Upper lobe of left lung (tissue), 4 donors: ENCODE data around the gene BNIP5.

Experiments used
- POLR2A ChIP-seq, 4 donors: fragments of 450-650 bp; IDR thresholded peaks; one replicate each; pipeline ENCODE4 v1.5.1; 2016 to 2017; ENCODE audit warnings: antibody characterized with exemption in 4 of 4, mild to moderate bottlenecking in 2 of 4
- POLR2AphosphoS5 ChIP-seq, 2 donors: sonication (generic); formaldehyde crosslinking; IDR thresholded peaks; one replicate each; pipeline ENCODE4 v1.5.1; 2017; ENCODE audit warnings: antibody characterized with exemption in 2 of 2
- TF ChIP-seq, protein P1 (sequence below), 6 experiments: fragments of 450-650 bp in 4 of 6; fragments of 200-600 bp in 2 of 6; sonication (generic) in 2 of 6; IDR thresholded peaks; one replicate each; pipeline ENCODE4 v1.5.1; 2016 to 2019; ENCODE audit warnings: antibody characterized with exemption in 6 of 6

DNA sequence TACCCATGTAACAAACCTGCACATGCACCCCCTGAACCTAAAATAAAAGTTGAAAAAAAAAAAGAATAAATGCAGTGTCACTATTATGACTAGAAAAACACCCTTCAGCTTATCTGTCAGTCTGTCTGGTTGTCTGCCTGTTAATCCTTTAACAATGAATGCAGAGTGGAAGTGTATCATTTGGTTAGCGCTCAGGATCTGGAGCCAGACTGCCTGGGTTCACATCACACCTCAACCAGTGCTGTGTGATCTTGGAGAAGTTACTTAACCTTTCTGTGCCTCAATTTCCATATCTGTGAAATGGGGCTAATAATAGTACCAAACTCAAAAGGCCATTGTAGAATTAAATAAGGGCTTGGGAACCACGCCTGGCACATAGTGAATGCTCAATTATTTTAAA is 34.0 kb upstream of the BNIP5 start:
- no peak for TF ChIP-seq POLR2A (IDR thresholded peaks at IDR 0.05)
- TF ChIP-seq, protein P1, sequence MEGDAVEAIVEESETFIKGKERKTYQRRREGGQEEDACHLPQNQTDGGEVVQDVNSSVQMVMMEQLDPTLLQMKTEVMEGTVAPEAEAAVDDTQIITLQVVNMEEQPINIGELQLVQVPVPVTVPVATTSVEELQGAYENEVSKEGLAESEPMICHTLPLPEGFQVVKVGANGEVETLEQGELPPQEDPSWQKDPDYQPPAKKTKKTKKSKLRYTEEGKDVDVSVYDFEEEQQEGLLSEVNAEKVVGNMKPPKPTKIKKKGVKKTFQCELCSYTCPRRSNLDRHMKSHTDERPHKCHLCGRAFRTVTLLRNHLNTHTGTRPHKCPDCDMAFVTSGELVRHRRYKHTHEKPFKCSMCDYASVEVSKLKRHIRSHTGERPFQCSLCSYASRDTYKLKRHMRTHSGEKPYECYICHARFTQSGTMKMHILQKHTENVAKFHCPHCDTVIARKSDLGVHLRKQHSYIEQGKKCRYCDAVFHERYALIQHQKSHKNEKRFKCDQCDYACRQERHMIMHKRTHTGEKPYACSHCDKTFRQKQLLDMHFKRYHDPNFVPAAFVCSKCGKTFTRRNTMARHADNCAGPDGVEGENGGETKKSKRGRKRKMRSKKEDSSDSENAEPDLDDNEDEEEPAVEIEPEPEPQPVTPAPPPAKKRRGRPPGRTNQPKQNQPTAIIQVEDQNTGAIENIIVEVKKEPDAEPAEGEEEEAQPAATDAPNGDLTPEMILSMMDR (IDR thresholded peaks at IDR 0.05), result no peak
- TF ChIP-seq POLR2AphosphoS5 (IDR thresholded peaks at IDR 0.05), result no peak
